T-helper 2 cell treated with Interferon-gamma antibody and Interleukin-4, amounts not matched to agents 100 ng/mL and 5 ng/mL, for 36 hours (primary cell): ENCODE results near the gene ABCA3. TPM values are rescaled to one million over a fixed set of nuclear protein-coding genes. Genes with fewer than 3 reads are reported as not detected.

Experiments
- intact Hi-C: fragments of 100-400 bp; cut with micrococcal nuclease; formaldehyde crosslinking; loops from one replicate; pipeline ENCODE4 v1.15.1; 2023
- total RNA-seq: library from RNA; stranded (reverse); gene quantifications from 2 replicates; pipeline ENCODE4 v1.2.3, GENCODE V29; 2022

ABCA3 gene
- total RNA-seq, 1 donor from 2014 or later: 7.0 TPM

GRCh38 chr16:2317231-2318020 is 23.1 kb downstream of the ABCA3 start:
- intact Hi-C loops: no loop called here

DNA sequence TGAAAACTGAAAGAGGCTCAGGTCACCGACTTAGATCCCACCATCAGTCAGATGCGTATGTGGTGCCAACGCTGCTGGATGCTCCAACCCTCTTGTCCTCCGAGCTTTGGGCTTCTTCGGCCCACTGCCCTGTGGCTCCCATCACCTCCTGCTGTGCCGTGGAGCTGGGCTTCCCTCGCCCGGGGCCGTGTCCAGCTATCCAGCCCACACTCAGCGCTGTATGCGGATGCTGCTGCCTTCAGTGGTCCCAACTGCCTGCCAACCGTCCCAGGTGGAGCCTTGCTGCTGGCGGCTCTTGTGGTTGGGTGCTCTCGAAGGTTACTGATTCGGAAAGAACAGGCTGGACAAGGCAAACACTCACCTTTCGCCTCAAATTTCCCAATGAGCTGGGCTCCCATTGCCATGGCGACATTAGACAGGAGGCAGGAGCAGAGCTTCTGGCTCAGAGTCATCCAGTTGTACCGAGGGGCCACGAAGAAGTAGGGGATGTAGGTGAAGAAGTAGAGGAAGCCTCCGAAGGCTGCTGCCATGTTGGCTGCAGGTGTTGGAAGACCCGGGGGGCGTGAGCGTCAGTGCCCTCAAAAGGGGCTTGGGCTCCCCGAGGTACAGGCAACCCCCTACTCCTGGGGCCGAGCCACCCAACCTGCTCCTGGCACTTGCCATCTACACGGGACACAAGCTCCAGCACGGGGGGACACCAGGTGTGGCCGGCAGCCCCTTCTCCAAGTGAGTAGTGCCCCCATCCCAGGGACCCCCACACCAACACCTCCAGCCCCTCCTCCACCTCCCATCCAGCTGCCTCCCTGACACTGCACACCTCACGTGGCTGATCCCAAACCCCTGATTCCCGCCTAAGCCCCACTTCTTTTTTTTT is 32.2 kb downstream of the ABCA3 start:
- intact Hi-C loops: no loop called here

GRCh38 chr16:2299915-2300192 is 40.7 kb downstream of the ABCA3 start:
- intact Hi-C loops: no loop called here

DNA sequence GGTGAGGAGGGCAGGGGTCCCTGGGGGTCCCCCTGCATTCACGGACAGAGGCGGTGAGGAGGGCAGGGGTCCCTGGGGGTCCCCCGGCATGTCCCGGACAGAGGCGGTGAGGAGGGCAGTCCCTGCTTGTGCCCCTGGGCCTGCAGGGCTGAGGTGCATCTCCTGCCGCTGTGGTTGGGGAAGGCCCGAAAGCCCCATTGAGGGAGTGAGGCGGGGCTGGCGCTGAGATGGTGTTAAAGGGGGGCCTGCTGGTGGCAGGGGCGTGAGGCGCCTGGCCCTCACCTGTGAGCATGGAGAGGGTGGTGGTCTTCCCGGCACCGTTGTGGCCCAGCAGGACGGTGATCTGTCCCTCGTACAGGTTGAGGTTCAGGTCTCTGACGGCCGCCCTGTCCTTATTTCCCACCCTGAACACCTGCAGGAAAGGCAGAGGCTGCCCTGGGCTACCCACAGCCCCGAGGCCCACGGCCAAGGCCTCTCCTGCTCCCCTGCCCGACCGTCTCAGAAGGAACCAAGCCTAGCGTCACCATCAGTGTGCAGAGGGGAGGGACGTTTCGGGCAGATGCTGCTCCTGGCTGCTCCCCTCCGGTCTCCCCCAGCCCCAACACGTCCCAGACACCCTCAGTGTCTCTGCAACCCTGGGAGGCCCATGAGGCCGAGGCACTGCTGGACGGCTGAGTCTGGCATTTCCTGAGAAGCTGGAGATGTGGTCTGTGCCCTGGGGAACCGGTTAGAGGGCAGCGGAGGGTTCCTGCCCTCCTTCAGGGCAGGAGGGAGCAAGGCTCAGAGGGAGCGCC is 41.2 kb downstream of the ABCA3 start:
- intact Hi-C loops: no loop called here

GRCh38 chr16:2298621-2299020 is 41.9 kb downstream of the ABCA3 start:
- intact Hi-C loops: no loop called here

- intact Hi-C loops: no loop called here
These were observed 43.0 kb downstream of the ABCA3 start for GRCh38 chr16:2297506-2297860.

- intact Hi-C loops: no loop called here
These were observed 43.6 kb downstream of the ABCA3 start for GRCh38 chr16:2296661-2297505.

GRCh38 chr16:2295056-2295798 is 45.3 kb downstream of the ABCA3 start:
- intact Hi-C loops: no loop called here

DNA sequence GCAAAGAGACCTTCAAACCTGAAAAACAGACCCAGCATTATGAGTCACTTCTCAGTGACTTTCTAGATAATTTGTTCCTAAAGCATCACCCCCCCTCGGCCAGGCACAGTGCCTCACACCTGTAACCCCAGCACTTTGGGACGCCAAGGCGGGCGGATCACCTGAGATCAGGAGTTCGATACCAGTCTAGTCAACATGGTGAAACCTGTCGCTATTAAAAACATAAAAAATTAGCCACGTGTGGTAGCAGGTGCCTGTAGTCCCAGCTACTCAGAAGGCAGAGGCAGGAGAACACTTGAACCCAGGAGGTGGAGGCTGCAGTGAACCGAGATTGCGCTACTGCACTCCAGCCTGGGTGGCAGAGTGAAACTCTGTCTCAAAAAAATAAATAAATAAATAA is 48.3 kb downstream of the ABCA3 start:
- intact Hi-C loops: no loop called here

- intact Hi-C loops: no loop called here
These were observed 51.2 kb downstream of the ABCA3 start for GRCh38 chr16:2289282-2289681.

- intact Hi-C loops: no loop called here
These were observed 51.8 kb downstream of the ABCA3 start for GRCh38 chr16:2288726-2289125.

DNA sequence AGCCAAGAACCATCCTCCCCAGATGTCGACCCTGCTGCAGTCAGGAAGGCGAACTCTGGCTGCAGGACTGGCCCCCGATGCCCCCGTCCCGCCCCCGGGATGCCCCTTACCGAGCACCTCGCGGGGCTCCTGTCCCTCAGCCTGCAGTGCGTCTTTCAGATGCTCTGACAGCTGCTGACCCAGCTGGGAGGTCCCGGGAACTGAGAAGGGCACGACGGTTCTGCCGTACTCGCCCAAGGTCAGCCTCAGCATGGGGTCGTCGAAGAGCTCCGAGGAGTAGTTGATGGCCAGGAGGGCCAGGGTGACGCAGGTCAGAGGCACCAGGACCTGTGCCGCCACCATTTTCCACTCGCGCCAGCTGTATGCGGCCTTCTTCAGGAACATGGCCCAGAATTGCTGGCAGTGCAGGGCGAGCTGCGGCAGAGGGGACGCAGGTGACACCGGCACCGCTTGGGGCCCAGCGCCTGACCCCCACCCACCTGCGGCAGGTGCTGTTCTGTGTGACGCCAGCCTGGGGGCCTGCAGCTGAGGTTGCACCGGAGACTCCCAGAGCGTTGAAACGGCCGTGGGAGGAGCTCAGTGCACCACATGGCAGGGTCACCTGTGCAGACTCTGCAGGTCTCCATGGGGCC is 52.5 kb downstream of the ABCA3 start:
- intact Hi-C loops: no loop called here

DNA sequence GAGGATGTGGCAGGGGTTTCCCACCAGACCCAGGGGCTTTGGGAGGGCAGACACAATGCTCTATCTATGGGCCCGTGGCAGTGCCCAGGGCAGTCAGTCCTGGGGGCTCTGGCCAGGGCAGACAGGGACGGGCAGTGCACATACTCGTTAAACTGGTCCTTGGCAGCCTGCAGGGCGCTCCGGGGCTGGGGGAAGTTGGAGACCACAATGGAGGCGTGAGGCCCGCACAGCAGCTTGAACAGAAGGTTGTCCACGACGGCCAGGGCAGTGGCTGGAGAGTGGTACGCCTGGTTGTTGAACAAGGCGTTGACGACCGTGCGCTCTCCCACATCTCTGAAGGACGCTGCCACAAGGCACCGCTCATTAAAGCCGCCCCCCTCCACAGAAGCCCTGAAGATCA is 54.0 kb downstream of the ABCA3 start:
- intact Hi-C loops: no loop called here

- intact Hi-C loops: no loop called here
These were observed 54.8 kb downstream of the ABCA3 start for GRCh38 chr16:2285731-2286191.

- intact Hi-C loops: no loop called here
These were observed 55.5 kb downstream of the ABCA3 start for GRCh38 chr16:2284797-2285576.

GRCh38 chr16:2284001-2284770 is 56.3 kb downstream of the ABCA3 start:
- intact Hi-C loops: no loop called here

DNA sequence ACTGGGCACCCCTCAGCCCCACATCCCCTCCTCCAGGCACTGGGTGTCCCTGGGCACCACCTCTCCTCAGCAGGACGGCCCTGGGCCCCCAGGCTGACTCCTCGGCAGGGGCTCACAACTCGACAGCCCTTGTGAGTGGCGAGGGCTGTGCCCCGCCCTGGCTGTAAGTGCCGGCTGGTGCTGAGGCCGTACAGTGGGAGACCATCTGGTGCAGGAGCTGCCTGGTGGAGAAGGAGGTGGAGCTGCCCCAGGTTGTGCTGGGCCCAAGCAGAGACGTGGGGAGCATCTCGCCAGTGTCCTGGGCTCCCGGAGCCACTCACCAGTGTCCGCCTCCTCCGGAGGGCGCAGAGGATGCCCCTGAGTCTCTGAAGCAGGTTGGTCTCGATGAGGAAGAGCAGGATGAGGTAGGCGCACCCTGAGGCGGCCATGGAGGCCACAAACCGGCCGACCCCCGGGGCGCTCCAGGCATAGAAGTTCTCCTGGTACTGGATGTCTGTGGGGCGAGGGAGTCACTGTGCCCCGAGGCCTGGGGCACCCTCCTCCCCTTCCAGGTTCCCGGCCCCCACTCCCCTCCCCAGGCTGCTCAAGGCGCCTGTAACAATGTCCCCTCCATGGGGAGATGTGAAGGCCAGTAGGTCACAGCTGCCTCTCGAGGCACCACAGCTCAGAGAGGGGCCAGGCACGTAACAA is 57.5 kb downstream of the ABCA3 start:
- intact Hi-C loops: no loop called here

DNA sequence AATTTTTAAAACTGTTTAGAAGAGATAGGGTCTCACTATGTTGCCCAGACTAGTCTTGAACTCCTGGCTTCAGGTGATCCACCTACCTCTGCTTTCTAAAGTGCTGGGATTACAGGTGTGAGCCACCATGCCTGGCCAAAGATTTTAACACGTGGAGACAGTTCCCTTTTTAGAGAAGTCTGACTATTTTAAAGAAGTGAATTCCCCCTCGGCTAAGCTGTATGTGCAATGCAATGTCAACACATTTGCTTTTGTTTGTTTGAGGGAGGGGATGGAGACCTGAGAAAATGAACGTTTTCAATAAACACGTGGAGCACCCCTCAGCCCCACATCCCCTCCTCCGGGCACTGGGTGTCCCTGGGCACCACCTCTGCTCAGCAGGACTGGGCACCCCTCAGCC is 58.3 kb downstream of the ABCA3 start:
- intact Hi-C loops: no loop called here
